ENCODE measurements around the gene EBF3. TPM values are rescaled to one million over a fixed set of nuclear protein-coding genes. Genes with fewer than 3 reads are reported as not detected.

Gene EBF3
- total RNA-seq, 4 donors from 2014 or later = 5.5 to 10.4 (median 8.2) TPM

- H3K27ac ChIP-seq = peak overlapping the region in 2 of 4 donors; percentile 14 to 47
- peak overlapping the region; percentile 27 to 47 (median 30) for H3K4me3 ChIP-seq
- ATAC-seq = no peak
- no peaks in the 10 kb centered on the region for H3K9me3 ChIP-seq
- no peaks in the 10 kb centered on the region for H3K36me3 ChIP-seq
- no peak for TF ChIP-seq CTCF (IDR thresholded peaks at IDR 0.05 in 4 of 5, conservative IDR thresholded peaks at IDR 0.05 in 1 of 5)
- TF ChIP-seq POLR2A (IDR thresholded peaks at IDR 0.05) = no peak
- peaks cover 9 to 20% of the 10 kb centered on the region in 2 donors for H3K4me1 ChIP-seq
- intact Hi-C loops (cut with DNase I; ENCODE audit: low total_unique reads) (loop anchor here (5.0 to 10.0 kb wide), 2 partner anchors 145 to 503 kb away; partner anchors contain the start of genes C10orf143 and MGMT), in situ Hi-C loops (cut with MboI; ENCODE audit: low sequenced_read_pairs in 4 of 4) (loop anchor here in 1 of 4 donors (25.0 kb wide), 1 partner anchor 930 kb away; no protein-coding TSS in a partner anchor)
- H3K27me3 ChIP-seq = peaks cover 76 to 82% (median 79%) of the 10 kb centered on the region in 3 donors
- no peak for DNase-seq
Observed at GRCh38 chr10:129967579-129968019, 3.5 kb upstream of the EBF3 start.

- H3K4me1 ChIP-seq = peaks cover 8 to 16% of the 10 kb centered on the region in 2 donors
- H3K27ac ChIP-seq = peak overlapping the region; percentile 2 to 52 (median 28)
- no peak for DNase-seq
- no peak for ATAC-seq
- intact Hi-C loops (cut with DNase I; ENCODE audit: low total_unique reads) (loop anchor here (5.0 to 10.0 kb wide), 2 partner anchors 145 to 502 kb away; partner anchors contain the start of genes C10orf143 and MGMT), in situ Hi-C loops (cut with MboI; ENCODE audit: low sequenced_read_pairs in 4 of 4) (loop anchor here in 1 of 4 donors (25.0 kb wide), 1 partner anchor 930 kb away; no protein-coding TSS in a partner anchor)
- H3K27me3 ChIP-seq = peaks cover 75 to 82% (median 79%) of the 10 kb centered on the region in 3 donors
- H3K36me3 ChIP-seq = no peaks in the 10 kb centered on the region
- H3K4me3 ChIP-seq = peak overlapping the region; percentile 27 to 47 (median 30)
- no peaks in the 10 kb centered on the region for H3K9me3 ChIP-seq
- no peak for TF ChIP-seq CTCF (IDR thresholded peaks at IDR 0.05 in 4 of 5, conservative IDR thresholded peaks at IDR 0.05 in 1 of 5)
- TF ChIP-seq POLR2A (IDR thresholded peaks at IDR 0.05) = no peak
Observed at GRCh38 chr10:129966889-129967578, 3.0 kb upstream of the EBF3 start.

- Histone ChIP-seq H3K4me1 (peaks cover 6 to 14% of the 10 kb centered on the region in 2 donors), H3K9me3 (no peaks in the 10 kb centered on the region), H3K4me3 (peak overlapping the region; percentile 25 to 67 (median 28)), H3K27me3 (peaks cover 77 to 85% (median 81%) of the 10 kb centered on the region in 3 donors), H3K27ac (peak overlapping the region; percentile 2 to 52 (median 28)), H3K36me3 (no peaks in the 10 kb centered on the region)
- ATAC-seq (no peak), DNase-seq (no peak)
- TF ChIP-seq POLR2A (IDR thresholded peaks at IDR 0.05) (no peak), CTCF (IDR thresholded peaks at IDR 0.05 in 4 of 5, conservative IDR thresholded peaks at IDR 0.05 in 1 of 5) (no peak)
- intact Hi-C loops (cut with DNase I; ENCODE audit: low total_unique reads) (loop anchor here (5.0 to 10.0 kb wide), 2 partner anchors 146 to 502 kb away; partner anchors contain the start of genes C10orf143 and MGMT), in situ Hi-C loops (cut with MboI; ENCODE audit: low sequenced_read_pairs in 4 of 4) (loop anchor here in 1 of 4 donors (25.0 kb wide), 1 partner anchor 929 kb away; no protein-coding TSS in a partner anchor)
Observed at GRCh38 chr10:129966370-129966888, 2.4 kb upstream of the EBF3 start.

GRCh38 chr10:129965959-129966358 lies 1.9 kb upstream of the EBF3 start:
- peaks cover 80 to 88% (median 84%) of the 10 kb centered on the region in 3 donors for H3K27me3 ChIP-seq
- intact Hi-C loops (cut with DNase I; ENCODE audit: low total_unique reads) = loop anchor here (5.0 to 10.0 kb wide), 2 partner anchors 146 to 501 kb away; partner anchors contain the start of genes C10orf143 and MGMT
- TF ChIP-seq POLR2A (IDR thresholded peaks at IDR 0.05) (no peak), CTCF (IDR thresholded peaks at IDR 0.05 in 4 of 5, conservative IDR thresholded peaks at IDR 0.05 in 1 of 5) (no peak)
- in situ Hi-C loops (cut with MboI; ENCODE audit: low sequenced_read_pairs in 4 of 4) = loop anchor here in 1 of 4 donors (25.0 kb wide), 1 partner anchor 929 kb away; no protein-coding TSS in a partner anchor
- ATAC-seq (no peak), DNase-seq (no peak)
- peak overlapping the region in 3 of 4 donors; percentile 8 to 70 (median 52) for H3K27ac ChIP-seq
- no peaks in the 10 kb centered on the region for H3K9me3 ChIP-seq
- H3K36me3 ChIP-seq = no peaks in the 10 kb centered on the region
- peaks cover 3 to 14% of the 10 kb centered on the region in 2 donors for H3K4me1 ChIP-seq
- H3K4me3 ChIP-seq = peak overlapping the region in 2 of 4 donors; percentile 25 to 67

Data from gastrocnemius medialis (tissue), 4 donors.